WTC11 (cell line): ENCODE results near the gene ZNF490. TPM values are rescaled to one million over a fixed set of nuclear protein-coding genes. Genes with fewer than 3 reads are reported as not detected.
A peak's percentile ranks its signal among the peaks of the same experiment; 100 is the strongest.

Experiments used
- ATAC-seq: fragments of 200-7000 bp; cut with Tn5 transposase; 2 replicates; pipeline ENCODE4 v1.10.0; 2021; ENCODE audit warnings: mild to moderate bottlenecking, moderate library complexity
- CTCF ChIA-PET: fragments of 300-600 bp; sonication (Branson Sonifier 250); formaldehyde crosslinking; loops from one replicate; lab custom pipeline; 2021; ENCODE audit warnings: antibody characterized with exemption; lab: Charles Lee
- POLR2A ChIA-PET: fragments of 350-600 bp; sonication (Branson Sonifier 250); formaldehyde crosslinking; loops from one replicate; lab custom pipeline; 2021; ENCODE audit warnings: antibody characterized with exemption; lab: Charles Lee
- DNase-seq: peaks from one replicate; pipeline ENCODE4 v3.0.0; 2021; ENCODE audit warnings: low spot score
- H3K27ac Mint-ChIP-seq: 2 replicates; pipeline ENCODE4 v1.8.0; 2021; ENCODE audit warnings: mixed read lengths
- H3K27me3 Mint-ChIP-seq: 2 replicates; pipeline ENCODE4 v1.8.0; 2021; ENCODE audit warnings: low read depth, mild to moderate bottlenecking, moderate library complexity, mixed read lengths
- H3K36me3 Mint-ChIP-seq: 2 replicates; pipeline ENCODE4 v1.8.0; 2021; ENCODE audit warnings: mixed read lengths
- H3K4me1 Mint-ChIP-seq: 2 replicates; pipeline ENCODE4 v1.8.0; 2022; ENCODE audit warnings: mixed read lengths
- H3K4me3 Mint-ChIP-seq: 2 replicates; pipeline ENCODE4 v1.8.0; 2021; ENCODE audit warnings: mild to moderate bottlenecking, moderate library complexity, mixed read lengths
- H3K9me3 Mint-ChIP-seq: 2 replicates; pipeline ENCODE4 v1.8.0; 2021; ENCODE audit warnings: mixed read lengths
- CBFB ChIP-seq: sonication (generic); formaldehyde crosslinking; IDR thresholded peaks from 2 replicates; pipeline ENCODE4 v1.8.1; 2022; ENCODE audit warnings: mild to moderate bottlenecking, low read depth, missing genetic modification reagents
- CREB1 ChIP-seq: sonication (generic); formaldehyde crosslinking; IDR thresholded peaks from 2 replicates; pipeline ENCODE4 v1.8.0; 2023; ENCODE audit warnings: mild to moderate bottlenecking, missing genetic modification reagents
- CREM ChIP-seq: sonication (generic); formaldehyde crosslinking; IDR thresholded peaks from 2 replicates; pipeline ENCODE4 v1.8.1; 2022; ENCODE audit warnings: mild to moderate bottlenecking, missing genetic modification reagents, moderate library complexity
- ESRRA ChIP-seq: sonication (generic); formaldehyde crosslinking; IDR thresholded peaks from 2 replicates; pipeline ENCODE4 v1.8.1; 2022; ENCODE audit warnings: mild to moderate bottlenecking, missing genetic modification reagents, borderline replicate concordance
- ETV6 ChIP-seq: sonication (generic); formaldehyde crosslinking; IDR thresholded peaks from 2 replicates; pipeline ENCODE4 v1.8.1; 2022; ENCODE audit warnings: mild to moderate bottlenecking, missing genetic modification reagents
- FOXK1 ChIP-seq: sonication (generic); formaldehyde crosslinking; IDR thresholded peaks from 2 replicates; pipeline ENCODE4 v1.8.0; 2022; ENCODE audit warnings: mild to moderate bottlenecking, moderate library complexity, missing genetic modification reagents
- FOXP1 ChIP-seq: sonication (generic); formaldehyde crosslinking; IDR thresholded peaks from 2 replicates; pipeline ENCODE4 v1.8.0; 2022; ENCODE audit warnings: missing genetic modification reagents, mild to moderate bottlenecking, moderate library complexity, borderline replicate concordance
- KAT7 ChIP-seq: sonication (generic); formaldehyde crosslinking; IDR thresholded peaks from 2 replicates; pipeline ENCODE4 v1.8.1; 2023; ENCODE audit warnings: missing genetic modification reagents, mild to moderate bottlenecking, borderline replicate concordance
- MYBL2 ChIP-seq: sonication (generic); formaldehyde crosslinking; IDR thresholded peaks from 2 replicates; pipeline ENCODE4 v1.8.1; 2023; ENCODE audit warnings: mild to moderate bottlenecking, moderate library complexity, missing genetic modification reagents
- NR1H2 ChIP-seq: sonication (generic); formaldehyde crosslinking; IDR thresholded peaks from 2 replicates; pipeline ENCODE4 v1.9.0; 2021; ENCODE audit warnings: mild to moderate bottlenecking, moderate library complexity, missing genetic modification reagents
- NR3C1 ChIP-seq: sonication (generic); formaldehyde crosslinking; conservative IDR thresholded peaks from 2 replicates; pipeline ENCODE4 v1.8.1; 2023; ENCODE audit warnings: low read depth, mild to moderate bottlenecking, missing genetic modification reagents
- RELA ChIP-seq: sonication (generic); formaldehyde crosslinking; IDR thresholded peaks from 2 replicates; pipeline ENCODE4 v1.8.1; 2022; ENCODE audit warnings: missing genetic modification reagents, mild to moderate bottlenecking, borderline replicate concordance
- SMAD3 ChIP-seq: sonication (generic); formaldehyde crosslinking; IDR thresholded peaks from 2 replicates; pipeline ENCODE4 v1.8.0; 2022; ENCODE audit warnings: missing genetic modification reagents, mild to moderate bottlenecking, borderline replicate concordance
- TP53 ChIP-seq: sonication (generic); formaldehyde crosslinking; IDR thresholded peaks from 2 replicates; pipeline ENCODE4 v1.8.1; 2023; ENCODE audit warnings: mild to moderate bottlenecking, missing genetic modification reagents
- ZNF121 ChIP-seq: sonication (generic); formaldehyde crosslinking; IDR thresholded peaks from 2 replicates; pipeline ENCODE4 v1.8.0; 2023; ENCODE audit warnings: missing genetic modification reagents
- ZNF138 ChIP-seq: sonication (generic); formaldehyde crosslinking; conservative IDR thresholded peaks from 2 replicates; pipeline ENCODE4 v1.8.1; 2022; ENCODE audit warnings: mild to moderate bottlenecking, moderate library complexity, missing genetic modification reagents
- ZNF416 ChIP-seq: fragments of 250-450 bp; sonication (Bioruptor Pico); IDR thresholded peaks from 2 replicates; pipeline ENCODE4 v1.9.0; 2021; ENCODE audit warnings: mild to moderate bottlenecking, inconsistent platforms
- total RNA-seq: library from RNA; stranded (reverse); gene quantifications from 3 replicates; pipeline ENCODE4 v1.2.3, GENCODE V29; 2021
- TF ChIP-seq, protein P1 (sequence below): sonication (generic); formaldehyde crosslinking; IDR thresholded peaks from 2 replicates; pipeline ENCODE4 v1.8.0; 2023; ENCODE audit warnings: missing genetic modification reagents, mild to moderate bottlenecking, borderline replicate concordance
- TF ChIP-seq, protein P2 (sequence below): sonication (generic); formaldehyde crosslinking; IDR thresholded peaks from 2 replicates; pipeline ENCODE4 v1.8.0; 2022; ENCODE audit warnings: missing genetic modification reagents
- TF ChIP-seq, protein P3 (sequence below): fragments of 250-450 bp; sonication (Bioruptor Pico); conservative IDR thresholded peaks from 2 replicates; pipeline ENCODE4 v1.9.0; 2021; ENCODE audit warnings: mild to moderate bottlenecking
- TF ChIP-seq, protein P4 (sequence below): sonication (generic); formaldehyde crosslinking; IDR thresholded peaks from 2 replicates; pipeline ENCODE4 v1.8.1; 2023; ENCODE audit warnings: mild to moderate bottlenecking, moderate library complexity, missing genetic modification reagents
- TF ChIP-seq, protein P5 (sequence below): fragments of 200-600 bp; IDR thresholded peaks from 2 replicates; pipeline ENCODE4 v1.8.0; 2022; ENCODE audit warnings: antibody characterized with exemption

ZNF490 gene
- total RNA-seq, 1 experiment from 2014 or later, result 7.3 TPM

DNA sequence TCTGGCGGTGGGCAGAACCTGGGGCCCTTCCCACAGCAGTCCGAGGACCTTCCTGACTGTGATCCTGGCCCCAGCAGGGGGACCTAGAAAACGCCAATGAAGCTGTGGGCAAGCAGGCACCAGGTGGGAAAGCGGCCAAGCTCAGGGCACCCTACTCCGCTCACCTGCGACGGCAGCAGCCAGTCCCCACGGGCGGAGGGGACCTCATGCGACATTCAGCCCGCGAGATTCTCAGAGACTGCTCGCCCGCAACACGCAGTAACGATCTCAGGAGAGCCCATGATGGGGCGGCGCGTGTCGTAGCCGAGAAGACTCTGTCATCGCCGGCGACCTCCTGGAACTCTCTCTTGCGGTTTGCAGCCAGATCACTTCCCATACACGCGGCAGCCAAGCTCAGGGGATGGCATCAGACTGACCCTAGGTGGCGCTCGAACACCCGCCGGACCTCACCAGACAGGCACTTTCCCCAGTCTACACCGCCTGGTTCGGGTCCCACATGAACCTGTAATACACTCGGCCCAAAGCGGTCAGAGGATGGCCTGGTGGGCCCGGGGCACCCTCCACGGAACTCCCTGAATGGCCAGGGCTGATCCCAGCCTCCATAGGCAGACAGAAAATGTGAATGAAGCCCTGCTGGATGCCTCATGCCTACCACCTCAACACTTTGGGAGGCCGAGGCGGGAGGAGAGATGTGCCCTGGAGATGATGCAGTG, 29.4 kb upstream of the ZNF490 start:
- H3K9me3 Mint-ChIP-seq, result no peaks in the 10 kb centered on the region
- H3K27me3 Mint-ChIP-seq, result peaks cover 16% of the 10 kb centered on the region; the same call in 1 of the 2 replicates
- H3K4me3 Mint-ChIP-seq, result peak overlapping the region; percentile 71
- DNase-seq, result peak; percentile 92
- ATAC-seq, result peak; percentile 94
- 0 out of 2 replicates have a peak, but pooled peaks cover 4% of the 10 kb centered on the region for H3K4me1 Mint-ChIP-seq
- CTCF ChIA-PET, result interaction anchor here (0.5 to 2.2 kb wide), 38 partner anchors 9 to 1000 kb away, joined by 3 to 27 read pairs (median 4); partner anchors contain the start of genes MAN2B1, WDR83, ZNF442 and ZNF443
- POLR2A ChIA-PET, result interaction anchor here (0.8 to 1.0 kb wide), 2 partner anchors 24 to 30 kb away, joined by 4 to 5 read pairs; a partner anchor contains a TSS
- no peak overlapping the region; the same call in 1 of the 2 replicates for H3K27ac Mint-ChIP-seq
- H3K36me3 Mint-ChIP-seq, result no peaks in the 10 kb centered on the region
- TF ChIP-seq, protein P1, sequence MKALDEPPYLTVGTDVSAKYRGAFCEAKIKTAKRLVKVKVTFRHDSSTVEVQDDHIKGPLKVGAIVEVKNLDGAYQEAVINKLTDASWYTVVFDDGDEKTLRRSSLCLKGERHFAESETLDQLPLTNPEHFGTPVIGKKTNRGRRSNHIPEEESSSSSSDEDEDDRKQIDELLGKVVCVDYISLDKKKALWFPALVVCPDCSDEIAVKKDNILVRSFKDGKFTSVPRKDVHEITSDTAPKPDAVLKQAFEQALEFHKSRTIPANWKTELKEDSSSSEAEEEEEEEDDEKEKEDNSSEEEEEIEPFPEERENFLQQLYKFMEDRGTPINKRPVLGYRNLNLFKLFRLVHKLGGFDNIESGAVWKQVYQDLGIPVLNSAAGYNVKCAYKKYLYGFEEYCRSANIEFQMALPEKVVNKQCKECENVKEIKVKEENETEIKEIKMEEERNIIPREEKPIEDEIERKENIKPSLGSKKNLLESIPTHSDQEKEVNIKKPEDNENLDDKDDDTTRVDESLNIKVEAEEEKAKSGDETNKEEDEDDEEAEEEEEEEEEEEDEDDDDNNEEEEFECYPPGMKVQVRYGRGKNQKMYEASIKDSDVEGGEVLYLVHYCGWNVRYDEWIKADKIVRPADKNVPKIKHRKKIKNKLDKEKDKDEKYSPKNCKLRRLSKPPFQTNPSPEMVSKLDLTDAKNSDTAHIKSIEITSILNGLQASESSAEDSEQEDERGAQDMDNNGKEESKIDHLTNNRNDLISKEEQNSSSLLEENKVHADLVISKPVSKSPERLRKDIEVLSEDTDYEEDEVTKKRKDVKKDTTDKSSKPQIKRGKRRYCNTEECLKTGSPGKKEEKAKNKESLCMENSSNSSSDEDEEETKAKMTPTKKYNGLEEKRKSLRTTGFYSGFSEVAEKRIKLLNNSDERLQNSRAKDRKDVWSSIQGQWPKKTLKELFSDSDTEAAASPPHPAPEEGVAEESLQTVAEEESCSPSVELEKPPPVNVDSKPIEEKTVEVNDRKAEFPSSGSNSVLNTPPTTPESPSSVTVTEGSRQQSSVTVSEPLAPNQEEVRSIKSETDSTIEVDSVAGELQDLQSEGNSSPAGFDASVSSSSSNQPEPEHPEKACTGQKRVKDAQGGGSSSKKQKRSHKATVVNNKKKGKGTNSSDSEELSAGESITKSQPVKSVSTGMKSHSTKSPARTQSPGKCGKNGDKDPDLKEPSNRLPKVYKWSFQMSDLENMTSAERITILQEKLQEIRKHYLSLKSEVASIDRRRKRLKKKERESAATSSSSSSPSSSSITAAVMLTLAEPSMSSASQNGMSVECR, result peak; percentile 48; the same call in 1 of the 2 replicates
- no peak for TF ChIP-seq CREB1
- TF ChIP-seq NR3C1 (CRISPR knock-in tag), result no peak
- TF ChIP-seq RELA, result 0 out of 2 replicates have a peak, but pooled peaks have one; percentile 29
- TF ChIP-seq ETV6 (CRISPR knock-in tag), result peak; percentile 58; the same call in 1 of the 2 replicates
- TF ChIP-seq TP53 (CRISPR knock-in tag), result 0 out of 2 replicates have a peak, but pooled peaks have one; percentile 68
- TF ChIP-seq ZNF121 (CRISPR knock-in tag), result peak; percentile 93
- TF ChIP-seq ZNF138 (CRISPR knock-in tag), result 0 out of 2 replicates have a peak, but pooled peaks have one; percentile 58
- TF ChIP-seq NR1H2 (CRISPR knock-in tag), result no peak
- TF ChIP-seq, protein P2, sequence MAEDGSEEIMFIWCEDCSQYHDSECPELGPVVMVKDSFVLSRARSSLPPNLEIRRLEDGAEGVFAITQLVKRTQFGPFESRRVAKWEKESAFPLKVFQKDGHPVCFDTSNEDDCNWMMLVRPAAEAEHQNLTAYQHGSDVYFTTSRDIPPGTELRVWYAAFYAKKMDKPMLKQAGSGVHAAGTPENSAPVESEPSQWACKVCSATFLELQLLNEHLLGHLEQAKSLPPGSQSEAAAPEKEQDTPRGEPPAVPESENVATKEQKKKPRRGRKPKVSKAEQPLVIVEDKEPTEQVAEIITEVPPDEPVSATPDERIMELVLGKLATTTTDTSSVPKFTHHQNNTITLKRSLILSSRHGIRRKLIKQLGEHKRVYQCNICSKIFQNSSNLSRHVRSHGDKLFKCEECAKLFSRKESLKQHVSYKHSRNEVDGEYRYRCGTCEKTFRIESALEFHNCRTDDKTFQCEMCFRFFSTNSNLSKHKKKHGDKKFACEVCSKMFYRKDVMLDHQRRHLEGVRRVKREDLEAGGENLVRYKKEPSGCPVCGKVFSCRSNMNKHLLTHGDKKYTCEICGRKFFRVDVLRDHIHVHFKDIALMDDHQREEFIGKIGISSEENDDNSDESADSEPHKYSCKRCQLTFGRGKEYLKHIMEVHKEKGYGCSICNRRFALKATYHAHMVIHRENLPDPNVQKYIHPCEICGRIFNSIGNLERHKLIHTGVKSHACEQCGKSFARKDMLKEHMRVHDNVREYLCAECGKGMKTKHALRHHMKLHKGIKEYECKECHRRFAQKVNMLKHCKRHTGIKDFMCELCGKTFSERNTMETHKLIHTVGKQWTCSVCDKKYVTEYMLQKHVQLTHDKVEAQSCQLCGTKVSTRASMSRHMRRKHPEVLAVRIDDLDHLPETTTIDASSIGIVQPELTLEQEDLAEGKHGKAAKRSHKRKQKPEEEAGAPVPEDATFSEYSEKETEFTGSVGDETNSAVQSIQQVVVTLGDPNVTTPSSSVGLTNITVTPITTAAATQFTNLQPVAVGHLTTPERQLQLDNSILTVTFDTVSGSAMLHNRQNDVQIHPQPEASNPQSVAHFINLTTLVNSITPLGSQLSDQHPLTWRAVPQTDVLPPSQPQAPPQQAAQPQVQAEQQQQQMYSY (CRISPR knock-in tag), result 0 out of 2 replicates have a peak, but pooled peaks have one; percentile 33
- TF ChIP-seq FOXK1 (CRISPR knock-in tag), result peak; percentile 64; the same call in 1 of the 2 replicates
- 0 out of 2 replicates have a peak, but pooled peaks have one; percentile 26 for TF ChIP-seq MYBL2
- TF ChIP-seq ZNF416 (CRISPR knock-in tag), result no peak; the same call in 1 of the 2 replicates
- 0 out of 2 replicates have a peak, but pooled peaks have one; percentile 24 for TF ChIP-seq CREM (CRISPR knock-in tag)
- peak; percentile 89; the same call in 1 of the 2 replicates for TF ChIP-seq CBFB
- TF ChIP-seq, protein P3, sequence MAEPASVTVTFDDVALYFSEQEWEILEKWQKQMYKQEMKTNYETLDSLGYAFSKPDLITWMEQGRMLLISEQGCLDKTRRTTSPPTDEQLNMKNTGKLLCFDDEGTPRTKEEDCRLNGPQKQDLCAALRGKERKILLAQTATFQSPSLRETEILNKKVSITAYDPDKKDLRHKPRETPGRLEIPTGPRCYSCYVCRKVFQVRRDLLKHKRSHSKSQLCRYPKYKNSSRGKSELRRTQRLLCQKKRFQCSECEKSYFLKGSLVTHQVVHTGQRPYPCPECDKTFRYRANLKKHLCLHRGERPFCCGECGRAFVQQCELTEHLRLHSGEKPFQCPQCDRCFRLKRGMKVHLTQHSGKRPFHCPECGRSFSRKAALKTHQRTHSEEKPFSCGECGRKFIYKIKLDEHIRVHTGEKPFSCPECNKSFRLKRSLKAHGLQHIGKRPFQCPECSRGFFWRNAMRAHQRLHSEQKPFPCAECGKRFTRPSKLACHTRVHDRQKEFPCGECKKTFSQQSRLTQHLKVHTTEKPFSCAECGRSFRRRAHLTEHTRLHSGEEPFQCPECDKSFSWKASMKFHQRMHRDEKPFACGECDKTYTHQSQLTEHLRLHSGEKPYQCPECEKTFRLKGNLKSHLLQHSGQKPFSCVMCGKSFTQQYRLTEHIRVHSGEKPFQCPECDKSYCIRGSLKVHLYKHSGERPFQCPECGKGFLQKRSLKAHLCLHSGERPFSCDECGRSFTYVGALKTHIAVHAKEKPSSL (CRISPR knock-in tag), result no peak
- TF ChIP-seq SMAD3 (CRISPR knock-in tag), result no peak
- peak; percentile 92; the same call in 1 of the 2 replicates for TF ChIP-seq FOXP1 (CRISPR knock-in tag)
- TF ChIP-seq, protein P4, sequence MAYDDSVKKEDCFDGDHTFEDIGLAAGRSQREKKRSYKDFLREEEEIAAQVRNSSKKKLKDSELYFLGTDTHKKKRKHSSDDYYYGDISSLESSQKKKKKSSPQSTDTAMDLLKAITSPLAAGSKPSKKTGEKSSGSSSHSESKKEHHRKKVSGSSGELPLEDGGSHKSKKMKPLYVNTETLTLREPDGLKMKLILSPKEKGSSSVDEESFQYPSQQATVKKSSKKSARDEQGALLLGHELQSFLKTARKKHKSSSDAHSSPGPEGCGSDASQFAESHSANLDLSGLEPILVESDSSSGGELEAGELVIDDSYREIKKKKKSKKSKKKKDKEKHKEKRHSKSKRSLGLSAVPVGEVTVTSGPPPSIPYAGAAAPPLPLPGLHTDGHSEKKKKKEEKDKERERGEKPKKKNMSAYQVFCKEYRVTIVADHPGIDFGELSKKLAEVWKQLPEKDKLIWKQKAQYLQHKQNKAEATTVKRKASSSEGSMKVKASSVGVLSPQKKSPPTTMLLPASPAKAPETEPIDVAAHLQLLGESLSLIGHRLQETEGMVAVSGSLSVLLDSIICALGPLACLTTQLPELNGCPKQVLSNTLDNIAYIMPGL, result peak; percentile 95
- 0 out of 2 replicates have a peak, but pooled peaks have one; percentile 80 for TF ChIP-seq KAT7 (CRISPR knock-in tag)
- TF ChIP-seq ESRRA (CRISPR knock-in tag), result 0 out of 2 replicates have a peak, but pooled peaks have one; percentile 49
- TF ChIP-seq, protein P5, sequence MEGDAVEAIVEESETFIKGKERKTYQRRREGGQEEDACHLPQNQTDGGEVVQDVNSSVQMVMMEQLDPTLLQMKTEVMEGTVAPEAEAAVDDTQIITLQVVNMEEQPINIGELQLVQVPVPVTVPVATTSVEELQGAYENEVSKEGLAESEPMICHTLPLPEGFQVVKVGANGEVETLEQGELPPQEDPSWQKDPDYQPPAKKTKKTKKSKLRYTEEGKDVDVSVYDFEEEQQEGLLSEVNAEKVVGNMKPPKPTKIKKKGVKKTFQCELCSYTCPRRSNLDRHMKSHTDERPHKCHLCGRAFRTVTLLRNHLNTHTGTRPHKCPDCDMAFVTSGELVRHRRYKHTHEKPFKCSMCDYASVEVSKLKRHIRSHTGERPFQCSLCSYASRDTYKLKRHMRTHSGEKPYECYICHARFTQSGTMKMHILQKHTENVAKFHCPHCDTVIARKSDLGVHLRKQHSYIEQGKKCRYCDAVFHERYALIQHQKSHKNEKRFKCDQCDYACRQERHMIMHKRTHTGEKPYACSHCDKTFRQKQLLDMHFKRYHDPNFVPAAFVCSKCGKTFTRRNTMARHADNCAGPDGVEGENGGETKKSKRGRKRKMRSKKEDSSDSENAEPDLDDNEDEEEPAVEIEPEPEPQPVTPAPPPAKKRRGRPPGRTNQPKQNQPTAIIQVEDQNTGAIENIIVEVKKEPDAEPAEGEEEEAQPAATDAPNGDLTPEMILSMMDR, result peak; percentile 82
